HG03575 (cell line): ENCODE measurements around the gene BICDL2.

Experiments
- ATAC-seq: cut with Tn5 transposase; IDR thresholded peaks from one replicate; pipeline ENCODE4 v1.9.1; 2021; ENCODE audit not compliant: unreplicated experiment, insufficient number of reproducible peaks, low FRiP score; ENCODE audit errors: extremely low read depth

The BICDL2 gene

GRCh38 chr16:3000540-3000939, 36.2 kb downstream of the BICDL2 start:
- ATAC-seq, result no peak

GRCh38 chr16:2999929-3000328, 36.8 kb downstream of the BICDL2 start:
- ATAC-seq, result no peak

GRCh38 chr16:2996298-2996697, 40.4 kb downstream of the BICDL2 start:
- no peak for ATAC-seq

GRCh38 chr16:2992383-2993081, 44.2 kb downstream of the BICDL2 start:
- no peak for ATAC-seq

- no peak for ATAC-seq
These were observed 45.0 kb downstream of the BICDL2 start for GRCh38 chr16:2991566-2992261.

GRCh38 chr16:2990891-2991290, 45.9 kb downstream of the BICDL2 start:
- ATAC-seq, result no peak

DNA sequence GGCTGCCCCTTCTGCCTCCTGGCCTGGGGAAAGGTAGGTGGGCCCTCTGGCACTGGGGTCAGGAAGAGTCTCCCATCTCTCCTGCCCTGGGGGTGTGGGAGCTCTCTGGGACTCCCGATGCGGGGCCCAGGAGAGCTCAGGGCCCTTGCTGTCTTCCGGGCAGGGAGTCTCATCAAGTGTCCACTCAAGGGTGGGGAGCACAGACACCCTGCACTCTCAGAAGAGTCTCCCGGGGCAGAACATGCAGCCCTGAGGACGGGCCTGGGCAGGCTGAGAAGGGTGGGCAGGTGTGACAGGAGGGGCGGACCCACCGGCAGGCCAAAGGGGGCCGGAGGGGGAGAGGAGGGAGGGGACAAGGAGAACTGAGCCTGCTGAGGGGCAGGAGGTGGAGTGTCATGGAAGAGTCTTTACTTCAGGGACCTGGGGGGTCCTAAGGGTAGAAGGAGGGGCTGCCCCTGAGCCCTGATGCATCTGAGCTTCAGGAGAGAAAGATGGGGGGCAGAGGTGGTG, 48.1 kb downstream of the BICDL2 start:
- ATAC-seq, result no peak

GRCh38 chr16:2987833-2988232, 48.9 kb downstream of the BICDL2 start:
- ATAC-seq, result no peak

- ATAC-seq, result no peak
These were observed 49.5 kb downstream of the BICDL2 start for GRCh38 chr16:2987286-2987685.

GRCh38 chr16:2986623-2987188, 50.0 kb downstream of the BICDL2 start:
- ATAC-seq, result no peak

- no peak for ATAC-seq
These were observed 50.8 kb downstream of the BICDL2 start for GRCh38 chr16:2985893-2986355.

DNA sequence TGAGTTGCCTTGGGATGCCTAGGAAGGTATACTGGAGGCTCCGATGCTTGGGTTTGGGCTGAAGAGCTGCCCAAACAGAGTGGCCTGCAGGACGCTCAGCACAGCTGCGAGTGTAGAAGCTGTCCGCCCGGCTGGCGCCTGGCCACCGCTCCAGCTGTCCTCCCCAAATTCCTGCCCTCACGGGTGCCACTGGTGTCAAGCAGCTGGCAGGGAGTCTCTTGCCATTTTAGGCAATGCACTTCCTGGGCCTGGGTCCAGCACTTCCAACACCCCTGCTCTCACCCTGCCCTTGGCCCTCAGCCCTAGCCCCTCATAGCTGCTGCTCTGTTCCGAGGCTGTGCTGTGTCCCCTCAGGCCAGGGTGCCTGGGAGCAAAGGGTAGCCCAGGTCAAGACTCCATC, 51.3 kb downstream of the BICDL2 start:
- no peak for ATAC-seq

DNA sequence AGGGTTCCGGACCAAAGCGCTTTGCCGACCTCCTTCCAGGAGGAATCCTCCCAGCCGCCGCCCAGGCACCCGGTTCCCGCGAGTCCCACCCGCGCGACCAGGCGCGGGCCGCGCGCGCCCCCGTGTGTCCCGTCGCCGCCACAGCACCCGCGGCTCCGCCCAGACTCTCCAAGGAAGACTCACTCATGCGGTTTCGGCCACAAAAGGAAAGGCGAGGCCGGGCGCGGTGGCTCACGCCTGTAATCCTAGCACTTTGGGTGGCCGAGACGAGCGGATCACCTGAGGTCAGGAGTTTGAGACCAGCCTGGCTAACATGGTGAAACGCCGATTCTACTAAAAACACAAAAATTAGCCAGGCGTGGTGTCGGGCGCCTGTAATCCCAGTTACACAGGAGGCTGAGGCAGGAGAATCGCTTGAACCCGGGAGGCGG, 53.0 kb downstream of the BICDL2 start:
- no peak for ATAC-seq

DNA sequence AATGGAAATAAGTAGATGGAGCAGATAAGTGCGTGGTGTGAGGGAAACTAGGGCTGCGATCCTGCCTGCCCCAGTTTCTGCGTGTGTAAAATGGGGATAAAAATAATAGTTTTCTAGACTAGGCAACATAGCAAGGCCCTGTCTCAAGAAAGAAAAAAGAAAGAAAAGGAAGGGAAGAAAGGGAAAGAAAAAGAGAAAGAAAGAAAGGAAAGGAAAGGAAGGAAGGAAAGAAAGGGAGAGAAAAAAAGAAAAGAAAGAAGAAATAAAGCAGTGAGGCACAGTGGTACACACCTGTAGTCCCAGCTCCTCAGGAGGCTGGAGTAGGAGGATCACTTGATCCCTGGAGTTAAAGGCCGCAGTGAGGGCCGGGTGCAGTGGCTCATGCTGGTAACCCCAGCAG, 54.3 kb downstream of the BICDL2 start:
- no peak for ATAC-seq

DNA sequence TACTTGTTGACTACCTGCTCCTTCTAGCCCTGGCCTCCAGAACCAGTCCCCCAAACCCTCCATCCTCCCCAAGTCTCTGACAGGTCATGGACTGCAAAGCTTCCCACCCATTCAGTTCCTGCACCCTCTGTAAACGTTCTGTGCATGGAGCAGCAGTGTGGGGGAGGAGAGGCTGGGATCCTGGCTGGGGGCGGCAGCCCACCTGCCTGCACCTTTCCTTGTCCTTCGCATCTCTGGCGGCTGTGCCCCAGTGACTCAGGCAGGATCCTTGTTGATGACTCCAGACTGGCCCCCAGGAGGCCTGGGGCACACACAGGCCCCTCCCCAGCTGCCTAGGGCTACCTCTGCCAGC, 54.9 kb downstream of the BICDL2 start:
- ATAC-seq, result no peak

GRCh38 chr16:2981177-2981898, 55.4 kb downstream of the BICDL2 start:
- no peak for ATAC-seq

GRCh38 chr16:2980227-2981176, 56.2 kb downstream of the BICDL2 start, which contains the start of gene PKMYT1:
TSS of gene PKMYT1 (minus strand) at chr16:2980446. CDS start at chr16:2979657, 789 bp downstream.
- no peak for ATAC-seq

DNA sequence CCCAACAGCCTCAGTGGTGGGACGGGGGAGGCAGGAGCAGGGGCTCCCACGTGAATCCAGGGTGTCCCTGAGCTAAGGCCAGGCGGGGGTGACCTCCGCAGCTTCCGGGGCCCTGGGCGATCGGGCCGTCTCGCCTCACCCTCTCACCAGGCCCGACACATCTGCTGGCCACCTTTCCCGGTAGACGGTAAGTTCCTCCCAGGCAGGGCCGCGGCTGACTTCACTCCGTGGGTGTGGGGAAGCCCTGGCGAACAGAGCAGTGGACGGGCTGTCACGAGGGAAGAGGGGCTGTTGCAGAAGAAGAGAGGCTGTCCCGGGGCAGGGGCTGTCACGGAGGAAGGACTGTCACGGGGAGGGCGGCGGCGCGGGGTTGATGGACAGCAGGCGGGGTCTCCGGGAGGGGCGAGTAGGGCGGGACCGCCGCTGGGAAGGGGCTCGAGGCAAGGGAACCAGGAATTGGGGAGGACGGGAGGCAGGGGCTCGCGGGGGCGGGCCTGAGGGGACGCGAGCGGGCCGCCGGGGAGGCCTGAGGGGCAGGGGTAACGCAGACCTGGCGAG, 57.0 kb downstream of the BICDL2 start:
- ATAC-seq, result no peak
